ENCODE data around the gene SEC31A. TPM values are rescaled to one million over a fixed set of nuclear protein-coding genes. Genes with fewer than 3 reads are reported as not detected.
A peak's percentile ranks its signal among the peaks of the same experiment; 100 is the strongest.

Gene SEC31A
- total RNA-seq, 4 donors from 2014 or later: 95.2 to 112 (median 105) TPM

GRCh38 chr4:82802911-82803310 is 88.0 kb downstream of the SEC31A start:
- intact Hi-C loops (cut with DNase I; ENCODE audit: low total_unique reads): no loop called here
- Histone ChIP-seq H3K36me3 (no peaks in the 10 kb centered on the region), H3K27me3 (peaks cover 4 to 8% (median 4%) of the 10 kb centered on the region in 3 donors), H3K4me3 (no peak overlapping the region), H3K27ac (no peak overlapping the region), H3K4me1 (peaks cover 0 to 13% of the 10 kb centered on the region in 2 donors), H3K9me3 (no peaks in the 10 kb centered on the region)
- TF ChIP-seq POLR2A (IDR thresholded peaks at IDR 0.05): no peak
- TF ChIP-seq CTCF (IDR thresholded peaks at IDR 0.05 in 4 of 5, conservative IDR thresholded peaks at IDR 0.05 in 1 of 5): no peak
- in situ Hi-C loops (cut with MboI; ENCODE audit: low sequenced_read_pairs in 4 of 4): no loop called here
- no peak for DNase-seq
- no peak for ATAC-seq

DNA sequence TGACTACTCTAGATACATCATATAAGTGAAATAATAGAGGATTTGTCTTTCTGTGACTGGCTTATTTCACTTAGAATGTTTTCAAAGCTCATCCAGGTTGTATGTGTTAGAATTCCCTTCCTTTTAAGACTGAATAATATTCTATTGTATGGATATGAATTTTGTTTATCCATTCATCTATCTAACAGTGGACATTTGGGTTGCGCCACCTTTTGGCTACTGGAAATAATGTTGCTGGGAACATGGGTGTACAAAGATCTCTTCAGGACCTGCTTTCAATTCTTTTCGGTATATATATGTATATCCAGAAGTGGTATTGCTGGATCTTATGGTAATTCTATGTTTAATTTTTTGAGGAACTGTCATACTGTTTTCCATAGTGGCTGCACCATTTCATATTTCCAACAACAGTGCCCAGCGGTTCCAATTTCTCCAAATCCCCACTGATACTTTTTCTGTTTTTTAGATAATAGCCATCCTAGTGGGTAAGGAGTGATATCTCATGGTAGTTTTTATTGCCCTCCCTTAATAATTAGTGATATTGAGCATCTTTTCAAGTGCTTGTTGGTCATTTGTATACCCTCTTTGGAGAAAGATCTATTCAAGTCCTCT is 88.9 kb downstream of the SEC31A start:
- no peaks in the 10 kb centered on the region for H3K36me3 ChIP-seq
- peaks cover 4 to 13% (median 11%) of the 10 kb centered on the region in 3 donors for H3K27me3 ChIP-seq
- TF ChIP-seq CTCF (IDR thresholded peaks at IDR 0.05 in 4 of 5, conservative IDR thresholded peaks at IDR 0.05 in 1 of 5) (no peak), POLR2A (IDR thresholded peaks at IDR 0.05) (no peak)
- no peaks in the 10 kb centered on the region for H3K9me3 ChIP-seq
- ATAC-seq (no peak), DNase-seq (no peak)
- no peak overlapping the region for H3K4me3 ChIP-seq
- intact Hi-C loops (cut with DNase I; ENCODE audit: low total_unique reads) (no loop called here), in situ Hi-C loops (cut with MboI; ENCODE audit: low sequenced_read_pairs in 4 of 4) (no loop called here)
- H3K4me1 ChIP-seq: peaks cover 0 to 17% of the 10 kb centered on the region in 2 donors
- no peak overlapping the region for H3K27ac ChIP-seq

DNA sequence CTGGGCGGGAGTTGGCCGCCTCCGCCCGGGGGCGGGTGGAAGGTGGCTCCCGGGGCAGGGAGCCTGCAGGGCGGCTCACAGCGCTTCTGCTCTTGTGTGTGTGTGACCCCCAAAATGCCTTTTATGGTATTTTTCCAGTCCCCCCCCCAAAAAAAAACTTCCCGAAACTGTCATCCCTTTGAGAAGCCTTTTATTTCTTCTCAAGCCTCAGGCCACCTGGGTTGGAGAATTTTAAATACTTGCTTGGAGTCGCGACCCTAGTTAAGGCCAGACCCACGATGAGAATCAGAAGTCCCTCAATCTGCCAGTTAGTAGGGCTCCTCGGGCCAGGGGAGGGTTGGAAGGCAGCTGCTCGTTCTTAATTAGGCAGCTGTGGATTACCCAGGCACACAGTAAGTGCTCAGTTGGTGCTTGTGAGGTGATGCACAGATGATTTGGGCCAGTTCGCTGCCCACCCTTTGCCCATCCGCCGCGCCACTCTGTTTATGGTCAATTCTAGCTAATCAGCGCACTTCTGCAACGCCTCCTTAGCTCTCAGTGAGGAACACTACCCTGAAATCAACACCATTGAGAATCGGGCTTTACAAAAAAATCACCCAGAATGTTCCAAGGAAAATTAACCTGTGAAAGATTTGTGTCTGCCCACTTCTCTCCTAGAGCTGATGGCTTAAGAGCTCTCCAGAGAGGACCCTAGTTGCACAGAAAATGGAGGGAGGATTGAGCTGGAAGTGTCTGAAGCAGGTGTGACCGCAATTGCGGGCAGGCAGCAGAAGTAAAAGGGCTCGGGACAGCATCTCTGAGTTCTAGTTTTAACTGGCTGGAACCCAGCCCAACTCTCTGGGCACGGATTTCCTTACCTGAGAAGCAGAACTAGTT is 91.7 kb downstream of the SEC31A start:
- peak overlapping the region; percentile 66 to 88 (median 68) for H3K4me3 ChIP-seq
- peaks cover 7 to 13% (median 12%) of the 10 kb centered on the region in 3 donors for H3K27me3 ChIP-seq
- in situ Hi-C loops (cut with MboI; ENCODE audit: low sequenced_read_pairs in 4 of 4): no loop called here
- intact Hi-C loops (cut with DNase I; ENCODE audit: low total_unique reads): no loop called here
- no peaks in the 10 kb centered on the region for H3K9me3 ChIP-seq
- H3K27ac ChIP-seq: no peak overlapping the region
- DNase-seq (no peak), ATAC-seq (no peak)
- TF ChIP-seq CTCF (IDR thresholded peaks at IDR 0.05 in 4 of 5, conservative IDR thresholded peaks at IDR 0.05 in 1 of 5): no peak
- TF ChIP-seq POLR2A (IDR thresholded peaks at IDR 0.05): no peak
- no peaks in the 10 kb centered on the region for H3K36me3 ChIP-seq
- peaks cover 0 to 17% of the 10 kb centered on the region in 2 donors for H3K4me1 ChIP-seq

- Histone ChIP-seq H3K36me3 (no peaks in the 10 kb centered on the region), H3K4me1 (peaks cover 0 to 17% of the 10 kb centered on the region in 2 donors), H3K27me3 (peaks cover 7 to 13% (median 12%) of the 10 kb centered on the region in 3 donors), H3K27ac (peak within 1 kb of the TSS in 1 of 4 donors; percentile 2), H3K4me3 (peak within 1 kb of the TSS; percentile 66 to 88 (median 68)), H3K9me3 (no peaks in the 10 kb centered on the region)
- ATAC-seq (peak; percentile 32 to 39), DNase-seq (peak in 1 of 2 donors; percentile 12)
- intact Hi-C loops (cut with DNase I; ENCODE audit: low total_unique reads): no loop called here
- TF ChIP-seq POLR2A (IDR thresholded peaks at IDR 0.05) (no peak), CTCF (IDR thresholded peaks at IDR 0.05 in 4 of 5, conservative IDR thresholded peaks at IDR 0.05 in 1 of 5) (no peak)
- in situ Hi-C loops (cut with MboI; ENCODE audit: low sequenced_read_pairs in 4 of 4): no loop called here
Observed at GRCh38 chr4:82798168-82799005, 92.6 kb downstream of the SEC31A start, which contains the start of gene SCD5. SCD5 (minus strand) TSS chr4:82798796; CDS start chr4:82798537, 259 bp downstream.
